Erythroblast (primary cell): ENCODE measurements around the gene SH3BGRL3.

ENCODE experiments used
- GATA1 ChIP-seq: IDR thresholded peaks from 2 replicates; pipeline ENCODE4 v1.6.1; 2011; ENCODE audit warnings: low read depth, mild to moderate bottlenecking, control low read depth, low read length, moderate library complexity
- POLR2A ChIP-seq: IDR thresholded peaks from 2 replicates; pipeline ENCODE4 v1.6.1; 2011; ENCODE audit warnings: mild to moderate bottlenecking, low read length

- no peak for TF ChIP-seq POLR2A
- no peak for TF ChIP-seq GATA1
Observed at GRCh38 chr1:26291433-26291832, 11.5 kb downstream of the SH3BGRL3 start.
